Adipose tissue (tissue), 3 donors: Measurements from ENCODE around the gene KIF6. TPM values are rescaled to one million over a fixed set of nuclear protein-coding genes. Genes with fewer than 3 reads are reported as not detected.

Experiments used
- H3K27ac ChIP-seq: one replicate; pipeline ENCODE4 v1.5.1; 2013; ENCODE audit warnings: low read depth, low read length
- WGBS, 3 donors: extraction: QIAGEN DNeasy Blood & Tissue Kit; methylation state at CpG; one replicate each; pipeline ENCODE4 v1.1.7; 2013; 5-methylcytosine and 5-hydroxymethylcytosine counted together
- polyA plus RNA-seq, 3 donors: library from polyadenylated mRNA; stranded (reverse); fragments of 200-250 nt; gene quantifications; one replicate each; pipeline ENCODE4 v1.2.3, GENCODE V29; 2013
- donor health status: healthy with polysubstance abuse.
- donor health status: Bipolar disorder and iron deficiency.
- donor health status: healthy.

KIF6 gene
- polyA plus RNA-seq, 3 donors: 0.10 to 0.31 TPM; not detected in 1

DNA sequence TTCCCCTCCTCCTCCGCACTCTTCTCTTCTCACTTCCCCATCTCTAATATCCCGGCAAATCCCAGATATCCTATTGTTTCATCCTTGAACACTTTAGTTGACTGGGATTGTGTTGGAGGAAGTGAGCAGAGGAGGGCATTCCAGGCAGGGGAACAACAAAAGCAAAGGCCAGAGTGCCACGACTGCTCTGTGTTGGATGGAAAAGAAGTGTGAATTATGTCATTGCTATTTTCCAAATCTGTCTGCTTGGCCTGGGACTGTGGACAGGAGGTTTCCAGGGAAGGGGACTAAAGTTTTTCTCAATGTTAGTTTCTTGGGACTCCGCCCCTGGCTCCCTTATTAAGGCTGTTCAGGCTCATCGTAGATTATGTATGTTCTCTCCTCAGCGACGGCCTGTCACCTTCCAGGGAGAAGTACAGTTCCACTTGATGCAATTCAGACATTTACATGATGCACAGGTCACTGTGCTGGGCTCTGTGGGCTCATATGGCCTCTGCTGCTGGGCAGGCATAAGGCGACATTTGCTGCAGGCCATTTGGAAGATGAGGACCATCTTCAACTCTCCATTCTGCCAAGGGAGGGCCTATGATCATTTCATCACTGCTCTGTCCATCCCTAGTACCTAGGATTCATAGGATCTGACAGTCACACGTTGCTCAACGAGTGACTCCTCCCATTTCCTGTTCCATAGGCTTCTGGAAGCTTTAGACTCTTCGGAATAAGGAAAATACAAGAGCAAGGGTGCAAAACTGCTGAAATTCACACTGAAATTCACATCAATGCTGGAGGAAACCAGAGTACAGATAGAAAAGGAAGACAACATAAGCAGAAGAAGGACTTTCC is 303.6 kb downstream of the KIF6 start:
- H3K27ac ChIP-seq: no peak overlapping the region
- 74 to 92% (median 79%) methylated on average over 11 of the region's 11 CpGs for WGBS, 3 donors

- WGBS, 3 donors: 75 to 90% (median 87%) methylated on average over 15 of the region's 15 CpGs
- no peak overlapping the region for H3K27ac ChIP-seq
These were observed 304.6 kb downstream of the KIF6 start for GRCh38 chr6:39420300-39421265.

DNA sequence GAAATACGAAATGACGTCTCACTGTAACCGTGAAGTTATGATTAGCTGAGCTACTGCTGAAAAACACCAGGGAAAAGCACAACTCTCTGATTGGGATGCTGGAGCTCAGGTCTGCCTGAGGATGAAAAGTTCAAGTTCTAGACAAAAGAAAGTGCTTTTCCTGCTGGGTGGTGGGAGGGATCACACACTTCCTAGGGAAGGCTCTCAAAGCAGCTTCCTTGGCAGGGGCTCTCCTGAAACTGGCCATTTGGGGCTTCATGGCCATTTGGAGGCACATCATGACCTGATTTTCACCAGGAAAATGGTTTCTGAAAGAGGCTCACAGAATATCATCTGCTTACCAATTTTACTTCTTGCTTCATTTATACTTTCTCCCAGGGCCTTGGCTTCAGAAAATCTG is 305.6 kb downstream of the KIF6 start:
- 79 to 84% (median 80%) methylated on average over 3 of the region's 3 CpGs for WGBS, 3 donors
- no peak overlapping the region for H3K27ac ChIP-seq

GRCh38 chr6:39417440-39417839 is 307.8 kb downstream of the KIF6 start:
- 64 to 91% (median 67%) methylated on average over 2 of the region's 2 CpGs for WGBS, 3 donors
- no peak overlapping the region for H3K27ac ChIP-seq

GRCh38 chr6:39416728-39417127 is 308.5 kb downstream of the KIF6 start:
- no peak overlapping the region for H3K27ac ChIP-seq
- WGBS, 3 donors: 48 to 82% (median 62%) methylated on average over 4 of the region's 4 CpGs

GRCh38 chr6:39416026-39416425 is 309.2 kb downstream of the KIF6 start:
- 77 to 91% (median 87%) methylated on average over 3 of the region's 3 CpGs for WGBS, 3 donors

GRCh38 chr6:39415482-39415881 is 309.7 kb downstream of the KIF6 start:
- 85 to 91% (median 90%) methylated on average over 3 of the region's 3 CpGs for WGBS, 3 donors
- H3K27ac ChIP-seq: no peak overlapping the region

More at GRCh38 chr6:39416026-39416425, 309.2 kb downstream of the KIF6 start:
- H3K27ac ChIP-seq: no peak overlapping the region

DNA sequence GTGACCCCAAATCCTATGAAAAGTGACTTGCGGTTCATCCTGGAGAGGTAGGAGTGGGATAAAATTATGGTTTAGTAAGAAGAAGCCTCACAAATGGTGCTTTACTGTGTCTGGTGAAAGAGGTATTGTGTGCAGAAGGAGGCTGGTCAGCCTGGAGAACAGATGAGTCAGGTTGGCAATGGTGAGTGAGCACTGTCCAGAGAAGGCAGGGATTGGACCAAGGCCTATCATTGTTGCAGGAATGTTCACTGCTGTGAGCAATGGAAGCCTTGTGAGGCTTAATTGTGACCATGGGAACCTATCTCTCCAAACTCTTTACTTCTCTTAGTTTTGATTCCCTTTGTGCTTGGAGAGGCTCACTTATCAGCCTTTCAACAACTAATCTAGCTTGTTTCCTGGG is 313.7 kb downstream of the KIF6 start:
- H3K27ac ChIP-seq: no peak overlapping the region
- WGBS, 3 donors: 95 to 98% (median 97%) methylated on average over 1 of the region's 1 CpG

DNA sequence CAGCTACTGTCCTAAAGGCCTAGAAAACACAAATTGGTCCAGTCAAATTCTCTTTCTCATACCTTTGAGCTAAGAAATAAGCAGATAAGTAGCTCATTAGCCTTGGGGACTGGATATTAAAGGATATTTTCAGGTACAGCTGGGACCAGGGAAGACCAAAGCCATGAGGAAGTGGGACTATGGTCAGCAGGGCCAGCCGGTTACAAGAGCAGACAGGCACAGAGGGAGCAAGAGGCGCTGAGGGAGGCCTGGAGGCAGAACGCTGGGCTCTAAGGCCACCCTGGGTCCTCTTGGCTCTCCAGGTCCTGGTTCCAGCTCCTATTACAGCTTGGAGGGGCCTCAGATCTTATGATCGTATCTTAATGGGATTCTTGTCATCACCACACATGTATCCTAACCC is 314.2 kb downstream of the KIF6 start:
- WGBS, 3 donors: 91 to 94% (median 92%) methylated on average over 4 of the region's 4 CpGs
- H3K27ac ChIP-seq: no peak overlapping the region

GRCh38 chr6:39409889-39410288 is 315.3 kb downstream of the KIF6 start:
- WGBS, 3 donors: 93% methylated on average over 3 of the region's 3 CpGs
- H3K27ac ChIP-seq: no peak overlapping the region

- H3K27ac ChIP-seq: no peak overlapping the region
- WGBS, 3 donors: 97 to 100% (median 98%) methylated on average over 1 of the region's 1 CpG
These were observed 317.7 kb downstream of the KIF6 start for GRCh38 chr6:39407446-39407993.

- WGBS, 3 donors: 41 to 91% (median 81%) methylated on average over 1 of the region's 1 CpG
- H3K27ac ChIP-seq: no peak overlapping the region
These were observed 320.9 kb downstream of the KIF6 start for GRCh38 chr6:39404312-39404711.

DNA sequence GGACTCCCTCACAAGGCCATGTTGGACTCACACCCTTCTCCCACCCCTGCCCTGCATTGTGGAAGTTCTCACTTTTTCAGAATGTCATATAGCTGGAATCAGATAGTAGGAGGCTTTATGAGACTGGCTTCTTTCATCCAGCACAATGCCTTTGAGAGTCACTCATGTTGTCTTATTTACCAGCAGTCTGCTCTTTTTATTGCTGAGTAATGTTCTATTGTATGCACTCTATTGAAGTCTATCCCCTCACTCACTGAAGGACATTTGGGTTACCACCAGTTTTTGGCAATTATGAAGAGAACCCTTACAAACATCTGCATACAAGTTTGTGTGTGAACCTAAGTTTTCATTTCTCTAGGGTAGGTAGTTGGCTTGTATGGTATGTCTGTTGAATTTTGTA is 321.9 kb downstream of the KIF6 start:
- H3K27ac ChIP-seq: no peak overlapping the region

- 55 to 73% (median 58%) methylated on average over 7 of the region's 7 CpGs for WGBS, 3 donors
- H3K27ac ChIP-seq: no peak overlapping the region
These were observed 322.9 kb downstream of the KIF6 start for GRCh38 chr6:39402239-39402751.

DNA sequence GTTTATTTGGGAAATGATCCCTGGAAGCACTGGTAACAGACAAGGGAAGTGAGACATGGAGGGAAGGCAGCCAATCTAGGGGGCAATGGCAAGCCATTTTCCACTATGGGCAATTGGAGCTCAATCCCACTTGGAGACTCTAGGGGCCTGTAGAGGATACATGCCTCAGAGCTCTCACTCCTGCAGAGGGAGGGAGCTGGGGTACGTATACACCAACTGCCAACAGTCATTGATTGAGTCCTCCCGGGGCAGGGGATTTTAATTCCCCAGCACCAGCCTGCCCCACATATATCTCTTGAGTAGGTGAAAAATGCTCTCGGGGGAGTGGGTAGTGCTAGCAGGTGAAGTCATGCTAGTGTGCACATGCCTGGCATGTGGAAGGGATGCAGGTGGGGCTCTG is 323.8 kb downstream of the KIF6 start:
- H3K27ac ChIP-seq: no peak overlapping the region
- WGBS, 3 donors: 92 to 96% (median 93%) methylated on average over 3 of the region's 3 CpGs

- WGBS, 3 donors: 94 to 97% (median 96%) methylated on average over 3 of the region's 3 CpGs
- H3K27ac ChIP-seq: no peak overlapping the region
These were observed 325.2 kb downstream of the KIF6 start for GRCh38 chr6:39400026-39400425.

DNA sequence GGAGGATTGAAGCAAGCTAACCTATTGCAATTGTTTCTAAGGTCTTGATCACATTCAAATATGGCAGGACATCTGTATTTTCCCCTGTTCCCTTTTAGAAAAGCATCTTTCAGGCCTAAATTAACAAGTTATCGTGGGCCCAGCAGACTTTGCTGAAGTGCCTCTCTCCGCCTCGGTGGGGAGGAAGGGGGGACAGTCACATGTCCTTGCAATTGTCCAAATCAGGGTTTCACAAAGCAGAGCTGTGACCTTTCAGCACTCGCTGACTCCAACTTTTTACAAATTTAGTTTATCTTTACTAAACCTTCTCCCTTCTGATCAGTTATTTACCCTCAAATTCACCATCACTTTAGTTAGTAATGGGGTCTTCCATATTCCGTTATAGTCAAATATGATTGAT is 328.4 kb downstream of the KIF6 start:
- WGBS, 3 donors: 80 to 91% (median 89%) methylated on average over 5 of the region's 5 CpGs
- no peak overlapping the region for H3K27ac ChIP-seq

GRCh38 chr6:39393075-39393474 is 332.1 kb downstream of the KIF6 start:
- WGBS, 3 donors: 87 to 90% (median 89%) methylated on average over 5 of the region's 5 CpGs
- H3K27ac ChIP-seq: no peak overlapping the region

GRCh38 chr6:39391182-39391581 is 334.0 kb downstream of the KIF6 start:
- no peak overlapping the region for H3K27ac ChIP-seq
- WGBS, 3 donors: 93 to 96% (median 93%) methylated on average over 8 of the region's 8 CpGs
